ENCODE measurements around the gene NCKAP5L. TPM values are rescaled to one million over a fixed set of nuclear protein-coding genes. Genes with fewer than 3 reads are reported as not detected.
"Not testable (repeated sequence)": the region's sequence is repeated elsewhere in the genome, so short reads cannot be mapped to it uniquely, and the experiment has no call there.

Gene NCKAP5L
- total RNA-seq, 2 donors from 2014 or later, result 17.3 to 63.1 TPM

- H3K4me3 ChIP-seq, result no peak overlapping the region
- intact Hi-C loops (cut with DNase I), result loop anchor here (5.0 to 10.0 kb wide), 2 partner anchors 60 to 298 kb away; no protein-coding TSS in a partner anchor
- 44% methylated on average over 5 of the region's 5 CpGs for WGBS
- H3K4me1 ChIP-seq (replicated peaks), result no peaks in the 10 kb centered on the region
- DNase-seq (ENCODE audit: low spot score), result no peak
- H3K27ac ChIP-seq, result no peak overlapping the region
- TF ChIP-seq POLR2A (IDR thresholded peaks at IDR 0.05) (no peak), CTCF (IDR thresholded peaks at IDR 0.05) (no peak), POLR2AphosphoS5 (IDR thresholded peaks at IDR 0.05) (no peak)
- H3K9me3 ChIP-seq, result no peaks in the 10 kb centered on the region
- no peaks in the 10 kb centered on the region for H3K36me3 ChIP-seq
- H3K27me3 ChIP-seq (replicated peaks; ENCODE audit: insufficient read depth), result no peaks in the 10 kb centered on the region
Observed at GRCh38 chr12:49776858-49777257, 51.4 kb downstream of the NCKAP5L start.

GRCh38 chr12:49776413-49776812, 51.8 kb downstream of the NCKAP5L start:
- intact Hi-C loops (cut with DNase I), result loop anchor here (5.0 to 10.0 kb wide), 2 partner anchors 61 to 298 kb away; no protein-coding TSS in a partner anchor
- H3K4me1 ChIP-seq (replicated peaks), result no peaks in the 10 kb centered on the region
- no peaks in the 10 kb centered on the region for H3K36me3 ChIP-seq
- TF ChIP-seq POLR2AphosphoS5 (IDR thresholded peaks at IDR 0.05), result peak; percentile 24
- no peak for TF ChIP-seq POLR2A (IDR thresholded peaks at IDR 0.05)
- TF ChIP-seq CTCF (IDR thresholded peaks at IDR 0.05), result peak in 3 of 4 experiments; percentile 62 to 82 (median 71)
- DNase-seq (ENCODE audit: low spot score), result peak; percentile 51
- 15% methylated on average over 7 of the region's 7 CpGs for WGBS
- no peak overlapping the region for H3K4me3 ChIP-seq
- H3K27ac ChIP-seq, result no peak overlapping the region
- no peaks in the 10 kb centered on the region for H3K27me3 ChIP-seq (replicated peaks; ENCODE audit: insufficient read depth)
- no peaks in the 10 kb centered on the region for H3K9me3 ChIP-seq

GRCh38 chr12:49773102-49773501, 55.1 kb downstream of the NCKAP5L start:
- not testable (repeated sequence) for H3K4me3 ChIP-seq; DNase-seq (ENCODE audit: low spot score); H3K4me1 ChIP-seq (replicated peaks); H3K36me3 ChIP-seq; H3K27me3 ChIP-seq (replicated peaks; ENCODE audit: insufficient read depth); H3K27ac ChIP-seq; H3K9me3 ChIP-seq
- intact Hi-C loops (cut with DNase I), result loop anchor here (10.0 kb wide), 1 partner anchor 302 kb away; no protein-coding TSS in a partner anchor
- 92% methylated on average over 7 of the region's 7 CpGs for WGBS

GRCh38 chr12:49767333-49767732, 60.9 kb downstream of the NCKAP5L start:
- Histone ChIP-seq H3K27me3 (replicated peaks; ENCODE audit: insufficient read depth) (no peaks in the 10 kb centered on the region), H3K27ac (no peak overlapping the region), H3K36me3 (peaks cover 2 to 4% of the 10 kb centered on the region in 2 donors), H3K4me3 (no peak overlapping the region), H3K4me1 (replicated peaks) (no peaks in the 10 kb centered on the region), H3K9me3 (no peaks in the 10 kb centered on the region)
- WGBS, result 71% methylated on average over 4 of the region's 4 CpGs
- TF ChIP-seq CTCF (IDR thresholded peaks at IDR 0.05), result no peak
- TF ChIP-seq POLR2AphosphoS5 (IDR thresholded peaks at IDR 0.05), result no peak
- no peak for TF ChIP-seq POLR2A (IDR thresholded peaks at IDR 0.05)
- no peak for DNase-seq (ENCODE audit: low spot score)
- intact Hi-C loops (cut with DNase I), result no loop called here

- Histone ChIP-seq H3K4me3 (no peak overlapping the region), H3K27ac (no peak overlapping the region), H3K27me3 (replicated peaks; ENCODE audit: insufficient read depth) (no peaks in the 10 kb centered on the region), H3K36me3 (peaks cover 6 to 11% of the 10 kb centered on the region in 2 donors), H3K9me3 (no peaks in the 10 kb centered on the region), H3K4me1 (replicated peaks) (no peaks in the 10 kb centered on the region)
- no peak for DNase-seq (ENCODE audit: low spot score)
- intact Hi-C loops (cut with DNase I), result no loop called here
- 85% methylated on average over 8 of the region's 8 CpGs for WGBS
- TF ChIP-seq POLR2AphosphoS5 (IDR thresholded peaks at IDR 0.05) (no peak), POLR2A (IDR thresholded peaks at IDR 0.05) (no peak), CTCF (IDR thresholded peaks at IDR 0.05) (no peak)
Observed at GRCh38 chr12:49766115-49766455, 62.1 kb downstream of the NCKAP5L start.

Measured in prostate gland (tissue), 2 donors.